Measurements from ENCODE around the gene B3GNT5.

B3GNT5 gene

DNA sequence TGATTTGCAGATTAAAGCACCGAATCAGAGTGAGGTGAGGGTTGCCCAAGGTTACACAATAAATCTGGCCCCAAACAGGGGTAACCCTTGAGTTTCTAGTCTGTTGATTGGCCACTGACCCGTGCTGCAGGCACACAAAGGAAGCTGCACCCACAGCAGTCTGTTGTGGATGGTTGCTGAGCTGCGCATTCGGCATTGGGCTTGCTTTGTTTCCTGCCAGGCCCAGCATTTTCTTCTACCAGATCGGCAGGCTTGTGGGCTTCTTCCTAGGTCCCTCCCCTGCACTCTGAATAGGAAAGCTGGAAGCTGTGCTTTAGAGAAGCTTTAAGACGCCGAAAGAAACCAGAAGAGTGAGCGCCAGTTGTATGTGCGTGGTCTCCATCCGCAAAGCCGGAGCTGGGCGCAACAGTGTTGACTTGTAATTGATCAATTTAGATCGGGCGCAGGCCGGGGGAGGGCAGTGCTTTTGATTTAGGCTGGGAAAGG, 12.1 kb downstream of the B3GNT5 start:
- DNase-seq = peak in 20 of 56 donors; percentile 7 to 54 (median 28)

DNA sequence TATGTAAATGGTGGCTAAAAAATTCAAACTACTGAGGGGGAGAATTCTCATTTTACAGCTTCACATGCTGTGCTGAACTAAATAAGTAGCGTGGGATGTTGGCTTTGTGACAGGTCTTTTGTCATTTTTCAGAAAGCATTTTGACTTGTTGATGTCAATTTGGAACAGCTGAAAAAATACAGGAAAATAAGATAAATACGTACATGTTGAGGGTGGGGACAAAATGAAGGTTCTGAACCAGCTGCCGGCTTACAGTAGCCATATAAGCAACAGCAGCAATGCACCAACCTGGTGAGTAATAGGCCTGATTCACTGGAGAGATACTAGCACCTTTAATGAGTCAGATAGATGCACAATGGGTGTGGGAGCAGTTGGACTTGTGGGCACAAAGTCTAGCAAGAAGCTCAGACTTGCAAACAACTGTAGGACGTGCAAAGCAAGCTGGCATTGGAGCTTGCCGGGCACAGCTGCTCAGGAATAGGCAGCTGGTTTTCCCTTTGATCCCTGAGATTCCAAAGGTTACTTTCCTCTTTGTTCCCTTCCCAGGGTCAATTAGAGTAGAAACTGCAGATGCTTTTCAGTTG, 12.9 kb downstream of the B3GNT5 start:
- peak in 5 of 56 donors; percentile 5 to 40 (median 28) for DNase-seq

DNA sequence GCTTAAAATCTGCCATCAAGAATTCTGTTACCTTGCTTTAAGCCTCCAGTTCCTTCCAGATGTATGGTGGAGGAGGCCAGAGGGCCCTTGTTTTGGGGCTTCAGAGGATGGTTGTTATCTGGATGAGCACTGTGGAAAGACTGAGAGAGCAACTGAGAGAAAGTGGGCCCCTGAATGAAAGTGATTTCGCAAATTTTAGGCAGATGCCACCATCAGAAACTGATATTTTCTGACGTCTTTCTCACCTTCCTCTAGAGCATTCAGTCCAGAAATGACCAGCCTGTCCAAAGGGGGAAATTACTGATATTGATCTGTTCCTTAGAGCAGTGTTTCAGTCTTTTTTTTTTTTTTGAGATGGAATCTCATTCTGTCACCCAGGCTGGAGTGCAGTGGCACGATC, 13.4 kb downstream of the B3GNT5 start:
- no peak for DNase-seq

DNA sequence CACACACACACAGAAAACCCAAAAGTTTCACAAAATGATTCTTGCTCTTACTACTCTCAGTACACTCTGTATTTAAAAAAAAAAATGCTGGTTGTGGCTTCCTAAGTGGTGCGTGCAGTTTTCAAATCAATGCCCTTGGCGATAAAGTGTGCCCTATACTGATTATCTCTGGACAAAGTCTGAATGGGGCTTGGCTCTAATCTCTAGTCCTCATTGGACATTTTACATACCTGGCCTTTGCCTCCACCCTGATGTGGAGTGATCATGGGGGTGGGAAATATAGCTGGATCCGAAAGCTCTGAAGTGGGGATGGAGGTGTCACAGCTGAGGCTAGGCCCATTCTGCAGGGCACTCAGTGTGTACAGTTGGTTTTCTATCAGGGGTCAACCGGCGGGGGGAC, 14.1 kb downstream of the B3GNT5 start:
- no peak for DNase-seq

DNA sequence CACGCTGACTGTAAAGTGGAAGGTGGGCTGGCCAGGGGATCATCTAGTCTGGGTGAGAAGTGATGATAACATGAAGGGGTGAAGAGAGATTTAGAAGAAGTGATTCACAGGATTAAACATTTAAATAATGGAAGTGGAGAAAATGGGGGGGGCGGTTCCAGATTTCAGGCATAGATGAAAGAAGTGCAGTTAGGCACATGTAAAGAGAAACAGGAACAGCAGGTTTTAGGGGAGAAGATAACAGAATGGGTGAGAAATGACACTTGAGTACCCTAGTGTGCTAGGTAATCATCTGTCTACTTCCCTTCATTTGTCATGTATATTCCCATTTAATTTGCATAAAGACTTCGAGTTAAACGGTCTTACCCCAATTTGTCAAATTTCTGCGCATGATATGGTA, 15.3 kb downstream of the B3GNT5 start:
- DNase-seq = no peak

DNA sequence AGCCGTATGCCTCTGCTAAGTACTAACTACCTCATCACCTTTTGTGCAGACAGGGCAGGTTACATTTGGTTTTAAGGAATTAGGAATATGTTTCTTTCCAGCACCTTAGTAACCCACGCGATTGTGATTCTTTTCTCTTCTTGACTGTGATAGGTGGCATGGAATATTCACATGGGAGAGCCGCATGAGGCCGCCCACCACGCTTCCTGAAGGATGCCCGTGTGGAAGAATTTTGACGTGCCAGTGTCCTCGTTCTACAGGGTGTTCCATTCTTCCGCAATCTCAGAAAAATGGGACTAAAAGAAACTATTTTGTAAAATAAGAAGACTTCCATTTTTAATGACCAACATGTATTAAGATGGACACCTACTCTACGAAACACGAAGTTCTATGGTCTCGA, 16.3 kb downstream of the B3GNT5 start:
- no peak for DNase-seq

DNA sequence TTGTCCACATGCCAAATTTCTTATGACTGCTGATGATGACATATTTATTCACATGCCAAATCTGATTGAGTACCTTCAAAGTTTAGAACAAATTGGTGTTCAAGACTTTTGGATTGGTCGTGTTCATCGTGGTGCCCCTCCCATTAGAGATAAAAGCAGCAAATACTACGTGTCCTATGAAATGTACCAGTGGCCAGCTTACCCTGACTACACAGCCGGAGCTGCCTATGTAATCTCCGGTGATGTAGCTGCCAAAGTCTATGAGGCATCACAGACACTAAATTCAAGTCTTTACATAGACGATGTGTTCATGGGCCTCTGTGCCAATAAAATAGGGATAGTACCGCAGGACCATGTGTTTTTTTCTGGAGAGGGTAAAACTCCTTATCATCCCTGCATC, 17.3 kb downstream of the B3GNT5 start:
- no peak for DNase-seq

DNA sequence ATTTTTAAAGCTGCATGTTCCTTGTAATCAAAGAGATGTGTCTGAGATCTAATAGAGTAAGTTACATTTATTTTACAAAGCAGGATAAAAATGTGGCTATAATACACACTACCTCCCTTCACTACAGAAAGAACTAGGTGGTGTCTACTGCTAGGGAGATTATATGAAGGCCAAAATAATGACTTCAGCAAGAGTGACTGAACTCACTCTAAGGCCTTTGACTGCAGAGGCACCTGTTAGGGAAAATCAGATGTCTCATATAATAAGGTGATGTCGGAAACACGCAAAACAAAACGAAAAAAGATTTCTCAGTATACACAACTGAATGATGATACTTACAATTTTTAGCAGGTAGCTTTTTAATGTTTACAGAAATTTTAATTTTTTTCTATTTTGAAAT, 19.1 kb downstream of the B3GNT5 start:
- DNase-seq = no peak

DNA sequence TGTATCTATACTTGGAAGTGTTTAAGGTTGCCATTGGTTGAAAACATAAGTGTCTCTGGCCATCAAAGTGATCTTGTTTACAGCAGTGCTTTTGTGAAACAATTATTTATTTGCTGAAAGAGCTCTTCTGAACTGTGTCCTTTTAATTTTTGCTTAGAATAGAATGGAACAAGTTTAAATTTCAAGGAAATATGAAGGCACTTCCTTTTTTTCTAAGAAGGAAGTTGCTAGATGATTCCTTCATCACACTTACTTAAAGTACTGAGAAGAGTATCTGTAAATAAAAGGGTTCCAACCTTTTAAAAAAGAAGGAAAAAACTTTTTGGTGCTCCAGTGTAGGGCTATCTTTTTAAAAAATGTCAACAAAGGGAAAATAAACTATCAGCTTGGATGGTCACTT, 19.7 kb downstream of the B3GNT5 start:
- no peak for DNase-seq

DNA sequence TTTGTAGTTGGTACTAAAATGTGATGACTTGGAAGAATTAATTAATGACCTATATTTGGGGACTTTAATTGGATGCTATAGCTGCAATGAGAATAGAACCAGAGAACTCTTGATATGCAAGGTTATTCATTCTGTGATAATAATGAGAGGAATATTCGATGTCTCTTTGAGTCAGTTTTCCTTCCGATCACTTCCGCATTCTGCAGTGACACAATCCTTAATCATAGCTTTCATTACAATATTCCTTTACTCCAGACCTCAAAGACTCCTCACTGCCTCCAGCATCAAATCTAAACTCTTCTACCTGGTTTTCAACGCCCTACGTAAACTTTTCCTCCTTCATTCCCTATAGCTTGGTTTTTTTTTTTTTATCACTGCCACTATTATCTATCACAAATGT, 21.6 kb downstream of the B3GNT5 start:
- no peak for DNase-seq

DNA sequence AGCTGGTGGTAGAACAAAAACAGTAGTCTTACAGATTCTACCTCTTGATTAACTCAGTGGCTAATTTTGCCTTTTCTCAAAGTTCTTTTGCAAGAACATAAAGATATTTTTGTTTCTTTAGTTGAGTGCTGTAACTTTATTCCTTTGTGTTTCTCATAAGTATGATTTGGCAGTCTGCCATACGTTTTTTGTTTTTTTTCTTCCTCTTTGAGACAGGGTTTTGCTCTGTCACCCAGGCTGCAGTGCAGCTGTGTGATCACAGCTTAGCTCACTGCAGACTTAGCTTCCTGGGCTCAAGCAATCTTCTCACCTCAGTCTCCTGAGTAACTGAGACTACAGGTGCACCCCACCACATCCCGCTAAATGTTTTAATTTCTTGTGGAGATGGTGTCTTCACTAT, 22.4 kb downstream of the B3GNT5 start:
- no peak for DNase-seq

DNA sequence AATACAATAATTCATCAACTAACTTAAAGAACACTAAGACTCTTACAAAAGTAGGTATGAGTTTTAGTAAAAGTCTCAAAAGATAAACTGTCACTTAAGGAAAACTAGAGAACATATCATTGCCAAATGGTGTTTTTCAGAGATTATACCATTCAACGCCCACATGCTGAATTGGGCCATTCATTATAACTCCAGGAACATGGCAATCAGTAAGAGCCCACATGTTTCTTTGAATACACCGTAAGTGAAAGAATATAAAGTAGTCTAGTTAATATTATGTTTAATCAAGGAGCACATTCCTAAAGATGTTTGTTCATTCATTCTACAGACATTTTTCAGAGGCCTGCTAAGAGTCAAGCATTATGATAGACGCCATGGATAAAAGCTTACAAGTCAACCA, 22.9 kb downstream of the B3GNT5 start:
- DNase-seq = no peak

DNA sequence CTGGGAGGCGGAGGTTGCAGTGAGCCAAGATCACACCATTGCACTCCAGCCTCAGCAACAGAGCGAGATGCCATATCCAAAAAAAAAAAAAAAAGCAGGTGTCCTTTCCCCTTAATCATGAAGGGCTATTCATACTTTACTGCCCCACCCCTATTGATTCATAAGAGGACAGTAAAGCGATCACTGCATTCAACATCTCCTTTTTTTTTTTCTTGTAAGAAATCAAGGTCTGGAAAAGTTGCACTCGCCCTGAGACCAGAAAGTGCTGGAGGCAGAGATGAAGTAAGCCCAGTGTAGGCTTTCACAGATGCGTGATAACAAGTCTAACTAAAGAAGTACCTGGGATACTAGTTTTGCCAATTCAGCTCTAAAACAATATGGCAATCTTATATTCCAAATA, 24.2 kb downstream of the B3GNT5 start:
- no peak for DNase-seq

DNA sequence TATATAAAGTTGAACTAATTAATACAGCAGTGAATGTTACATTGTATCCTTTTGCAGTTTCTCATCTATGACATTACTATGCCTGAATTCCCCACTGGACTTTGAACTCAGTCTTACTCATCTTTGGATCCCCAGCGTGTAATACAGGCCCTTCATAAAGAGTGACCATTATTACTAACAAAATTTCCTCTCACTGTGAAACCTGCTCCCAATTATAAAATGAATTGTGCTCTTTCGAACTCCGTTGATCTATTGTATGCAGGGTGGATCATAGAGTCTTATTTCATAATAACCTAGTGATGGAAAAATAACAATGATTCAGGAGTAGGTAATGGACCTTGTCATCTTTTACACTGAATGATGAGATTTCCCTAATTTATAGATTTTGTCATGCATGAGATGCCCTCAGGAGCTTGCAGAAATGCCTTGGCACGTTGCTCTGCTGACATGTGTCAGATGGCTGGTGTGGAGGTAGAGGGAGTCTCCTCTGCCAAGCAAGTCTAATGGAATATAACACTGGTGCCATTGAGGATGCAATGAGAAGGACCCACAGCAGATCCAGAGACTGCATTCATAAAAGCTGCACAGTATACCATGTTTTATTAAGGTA, 25.5 kb downstream of the B3GNT5 start:
- DNase-seq = no peak

DNA sequence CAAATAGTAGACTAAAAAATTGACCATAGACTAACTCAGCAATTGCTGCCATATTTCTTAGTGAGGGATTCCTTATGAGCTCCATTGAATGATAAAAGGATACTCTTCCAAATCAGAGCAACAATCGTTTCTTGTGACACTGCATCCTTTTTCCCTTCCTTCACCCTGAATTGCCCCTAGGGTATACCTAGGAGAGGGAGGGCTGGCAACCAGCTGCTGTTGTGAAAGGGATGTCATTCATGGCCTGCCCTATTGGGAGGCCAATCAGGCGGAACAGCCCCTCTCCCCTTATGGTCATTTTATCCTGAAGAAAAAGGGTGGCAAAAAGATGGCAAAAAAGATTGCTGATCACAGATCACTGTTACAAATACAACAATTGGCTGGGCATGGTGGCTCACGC, 26.3 kb downstream of the B3GNT5 start:
- DNase-seq = no peak

DNA sequence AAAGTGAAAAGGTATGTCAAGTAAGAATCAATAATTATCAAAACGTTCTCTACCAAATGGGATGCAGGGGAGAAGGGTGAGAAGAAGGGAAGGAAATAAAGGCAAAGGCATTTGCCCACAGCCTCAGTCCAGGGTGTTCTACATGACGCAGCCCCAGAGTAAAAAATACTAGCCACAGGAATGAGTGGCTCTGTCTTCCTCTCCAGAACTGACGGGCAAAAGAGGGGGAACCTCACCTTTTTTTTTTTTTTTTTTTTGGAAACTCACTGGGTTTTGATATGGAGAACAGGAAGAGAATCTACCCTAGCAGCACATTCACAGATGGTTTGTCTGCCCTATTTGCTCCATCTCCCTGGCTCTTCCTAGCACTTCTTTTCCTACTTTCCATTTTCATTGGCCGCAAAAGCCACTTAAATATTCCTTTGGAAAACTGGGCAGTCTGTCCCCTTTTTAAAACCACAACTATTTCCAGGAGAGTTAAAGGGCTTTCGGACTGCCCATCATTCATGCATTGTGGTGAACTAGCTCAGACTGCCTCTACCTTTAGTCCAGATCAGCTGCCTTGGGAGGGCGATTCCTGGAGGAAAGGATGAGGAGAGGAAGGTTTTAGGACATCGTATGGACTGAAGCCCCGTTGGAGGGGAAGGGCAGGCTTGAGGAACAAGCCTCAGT, 28.2 kb downstream of the B3GNT5 start:
- DNase-seq = no peak

DNA sequence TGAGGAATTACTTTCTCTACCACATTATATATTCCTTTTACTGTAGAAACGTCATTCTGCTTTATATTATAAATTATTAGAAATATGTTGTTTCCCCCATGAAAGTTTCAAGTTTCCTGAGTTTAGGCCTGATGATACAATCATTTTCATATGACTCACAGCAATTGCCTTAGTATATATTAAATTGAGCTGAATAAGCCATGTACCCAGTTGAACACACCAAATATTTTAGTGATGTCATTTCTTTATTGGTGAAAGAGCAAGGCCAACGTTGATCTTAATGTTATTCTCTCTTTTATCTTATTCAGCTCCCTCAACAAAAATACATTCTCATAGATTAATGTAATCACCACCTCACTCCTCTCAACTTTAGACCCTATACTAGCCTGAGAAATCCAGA, 30.8 kb downstream of the B3GNT5 start:
- no peak for DNase-seq

DNA sequence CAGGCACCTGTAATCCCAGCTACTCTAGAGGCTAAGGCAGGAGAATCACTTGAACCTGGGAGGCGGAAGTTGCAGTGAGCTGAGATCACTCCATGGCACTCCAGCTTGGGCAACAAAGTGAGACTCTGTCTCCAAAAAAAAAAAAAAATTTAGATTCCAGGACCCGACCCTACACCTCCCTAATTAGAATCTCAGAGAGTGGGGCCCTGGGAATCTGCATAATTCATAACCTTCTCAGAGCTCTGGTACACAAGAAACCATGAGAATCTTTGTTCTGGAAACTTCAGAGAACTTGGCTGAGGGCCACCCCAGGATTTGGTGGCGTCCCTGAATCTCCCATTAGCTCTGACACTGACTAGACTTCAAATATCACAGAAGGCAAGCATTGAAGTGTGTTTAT, 31.5 kb downstream of the B3GNT5 start:
- no peak for DNase-seq

DNA sequence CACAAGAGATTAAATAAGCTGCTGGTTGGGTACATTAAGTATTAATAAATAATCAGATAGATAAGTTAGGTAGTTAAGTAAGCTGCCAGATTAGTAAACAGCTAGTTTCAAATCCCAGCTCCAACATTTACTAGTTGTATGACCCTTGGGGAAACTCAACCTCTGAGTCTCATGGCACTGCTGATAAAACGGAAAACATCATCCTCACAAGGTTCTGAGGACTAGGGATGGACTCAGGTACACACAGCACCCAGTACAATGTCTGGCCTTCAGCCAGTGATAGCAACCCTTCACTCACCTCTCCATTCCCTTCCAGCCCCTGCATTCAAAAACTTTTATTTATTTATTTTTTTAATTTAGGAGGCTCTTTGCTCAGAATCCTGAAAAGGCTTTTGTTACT, 32.3 kb downstream of the B3GNT5 start:
- DNase-seq = no peak

DNA sequence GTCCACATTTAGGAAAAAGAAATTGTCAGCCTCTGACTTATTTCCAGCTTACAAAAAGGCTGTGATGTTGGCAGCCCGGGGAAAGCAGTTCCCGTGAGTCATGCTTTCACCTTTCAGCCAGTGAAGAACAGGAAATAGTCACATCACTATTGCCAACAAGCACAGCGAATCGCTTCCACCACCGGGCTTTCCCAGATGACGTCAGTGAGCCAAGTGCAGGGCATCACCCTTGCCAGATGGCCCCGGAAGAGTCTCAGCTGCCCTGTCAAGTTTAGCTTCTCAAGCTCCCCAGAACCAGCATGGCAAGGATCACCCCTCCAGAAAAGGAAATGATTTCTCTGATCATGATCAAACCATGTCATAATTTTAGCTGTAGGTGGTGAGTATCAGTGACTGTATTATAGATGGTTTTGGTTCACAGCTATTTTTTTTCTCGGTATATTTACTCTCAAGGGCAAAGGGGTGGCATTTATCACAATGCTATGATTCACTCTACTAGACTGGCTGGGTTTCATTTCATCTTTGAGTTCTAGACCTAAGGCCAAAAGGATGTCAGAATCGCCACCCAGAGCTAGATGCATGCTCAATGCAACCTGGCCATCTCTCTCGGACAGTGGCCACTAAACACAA, 32.9 kb downstream of the B3GNT5 start:
- DNase-seq = peak in 44 of 56 donors; percentile 2 to 81 (median 48)

DNA sequence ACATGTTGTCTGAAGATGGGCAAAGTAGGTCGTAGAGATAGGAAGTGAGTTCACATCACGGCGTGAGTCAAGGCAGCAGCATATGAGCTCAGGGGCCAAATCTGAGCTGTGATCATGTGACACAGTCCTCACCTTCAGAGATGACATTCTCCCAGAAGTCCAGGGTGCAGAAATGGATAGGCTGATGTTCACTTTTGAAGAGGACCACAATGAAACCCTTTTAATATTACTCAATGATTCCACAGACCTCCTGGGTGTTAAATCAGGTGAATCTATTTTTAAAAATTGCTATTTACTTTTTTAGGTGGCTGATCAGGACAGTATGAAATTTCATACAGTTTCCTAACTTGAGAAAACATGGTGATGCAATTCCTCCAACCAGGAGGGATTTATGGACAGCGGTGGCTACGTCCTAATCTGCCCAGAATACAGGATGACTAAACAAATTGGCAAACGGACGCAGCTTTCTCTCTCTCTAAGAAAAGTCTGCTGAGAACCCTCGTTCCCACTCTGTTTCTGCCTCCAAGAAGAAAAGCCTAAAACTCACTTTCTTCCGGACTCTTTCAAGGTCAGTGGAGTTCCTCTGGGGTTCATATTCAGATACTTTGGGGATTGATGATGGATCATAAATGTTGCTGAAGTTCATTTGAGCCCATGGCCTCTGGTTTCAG, 34.4 kb downstream of the B3GNT5 start:
- no peak for DNase-seq

DNA sequence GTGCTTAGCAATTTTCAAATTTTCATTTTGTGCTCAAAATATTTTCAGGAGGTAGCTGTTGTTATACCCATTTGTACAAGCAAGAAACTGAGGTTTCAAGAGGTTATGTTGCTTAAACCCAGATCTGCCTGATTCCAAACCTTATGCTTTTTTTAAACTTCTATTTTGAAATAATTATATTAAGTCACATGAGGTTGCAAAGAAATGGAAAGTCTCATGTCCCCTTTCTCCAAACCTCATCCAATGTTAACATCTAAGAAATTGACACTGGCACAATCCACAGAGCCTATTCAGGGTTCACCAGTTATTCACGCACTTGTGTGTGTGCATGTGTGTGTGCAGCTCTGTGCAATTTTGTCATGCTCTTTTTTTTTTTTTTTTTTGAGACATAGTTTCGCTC, 35.1 kb downstream of the B3GNT5 start:
- no peak for DNase-seq

All from amygdala (tissue), 56 donors.